ENCODE measurements around the gene RWDD3.
A peak's percentile ranks its signal among the peaks of the same experiment; 100 is the strongest.

Gene RWDD3

GRCh38 chr1:95193591-95193990, 40.4 kb upstream of the RWDD3 start:
- POLR2A ChIA-PET: no interaction called here
- no peaks in the 10 kb centered on the region for H3K9me3 ChIP-seq (ENCODE audit: control insufficient read depth, insufficient read depth, low read depth, low read length)
- CTCF ChIA-PET: no interaction called here

DNA sequence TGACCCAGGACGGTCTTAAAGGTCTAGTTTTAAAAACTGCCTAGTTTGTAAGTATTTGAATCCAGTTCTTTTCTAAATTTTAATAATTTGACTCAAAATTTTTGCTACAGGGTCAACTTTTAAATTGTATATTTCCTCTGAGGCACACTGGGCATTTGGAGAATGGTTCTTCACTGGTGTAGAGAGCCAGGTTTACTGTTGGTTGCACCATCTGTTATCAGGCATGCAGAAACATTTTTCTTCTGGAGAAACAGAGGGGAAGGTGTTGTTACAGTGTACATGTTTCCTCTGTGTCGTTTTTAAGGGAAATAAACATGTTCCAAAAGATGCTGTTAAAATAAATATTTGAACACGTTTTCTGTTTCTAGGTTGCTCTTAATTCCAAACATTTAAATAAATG, 39.0 kb upstream of the RWDD3 start:
- CTCF ChIA-PET: interaction anchor here (1.3 kb wide), 1 partner anchor 39 kb away, joined by 5 read pairs; the partner anchor contains the start of gene RWDD3
- TF ChIP-seq ZNF707 (tag by site-specific recombination; IDR thresholded peaks at IDR 0.05): no peak
- TF ChIP-seq ZBTB20 (tag by site-specific recombination; IDR thresholded peaks at IDR 0.05): no peak
- no peak for TF ChIP-seq SETDB1 (IDR thresholded peaks at IDR 0.05; ENCODE audit: insufficient read length, low read length)
- TF ChIP-seq ZSCAN30 (tag by site-specific recombination; IDR thresholded peaks at IDR 0.05): no peak
- TF ChIP-seq ZNF274 (IDR thresholded peaks at IDR 0.05; ENCODE audit: low read length): no peak
- no peak for TF ChIP-seq ZNF274 (tag by site-specific recombination; IDR thresholded peaks at IDR 0.05; ENCODE audit: borderline replicate concordance)
- TF ChIP-seq ZNF777 (tag by site-specific recombination; IDR thresholded peaks at IDR 0.05; ENCODE audit: borderline replicate concordance): no peak
- TF ChIP-seq ZNF114 (tag by site-specific recombination; IDR thresholded peaks at IDR 0.05): no peak
- no peak for TF ChIP-seq ZNF341 (tag by site-specific recombination; IDR thresholded peaks at IDR 0.05; ENCODE audit: low read depth)
- TF ChIP-seq ZNF423 (tag by site-specific recombination; IDR thresholded peaks at IDR 0.05): no peak
- H3K36me3 ChIP-seq (ENCODE audit: control insufficient read depth in 2 of 2, insufficient read depth in 1 of 2, low read length in 2 of 2): peaks cover 0 to 3% of the 10 kb centered on the region in 2 experiments; a peak in 2 of 3 replicates
- H3K4me1 ChIP-seq (ENCODE audit: control insufficient read depth, insufficient read depth, low read length): peaks cover 7% of the 10 kb centered on the region
- H3K27ac ChIP-seq (ENCODE audit: extremely low read depth, low read depth, low read length): no peak overlapping the region
- no peak overlapping the region for H3K4me3 ChIP-seq (ENCODE audit: low read depth, low read length)
- POLR2A ChIA-PET: no interaction called here
- no peaks in the 10 kb centered on the region for H3K9me3 ChIP-seq (ENCODE audit: control insufficient read depth, insufficient read depth, low read depth, low read length)

More at GRCh38 chr1:95193591-95193990, 40.4 kb upstream of the RWDD3 start:
- Histone ChIP-seq H3K36me3 (ENCODE audit: control insufficient read depth in 2 of 2, insufficient read depth in 1 of 2, low read length in 2 of 2) (peaks cover 0 to 5% of the 10 kb centered on the region in 2 experiments; a peak in 2 of 3 replicates), H3K4me3 (ENCODE audit: low read depth, low read length) (no peak overlapping the region), H3K27ac (ENCODE audit: extremely low read depth, low read depth, low read length) (no peak overlapping the region), H3K4me1 (ENCODE audit: control insufficient read depth, insufficient read depth, low read length) (peaks cover 7% of the 10 kb centered on the region)
- no peak for TF ChIP-seq ZNF837 (tag by site-specific recombination; IDR thresholded peaks at IDR 0.05)
- TF ChIP-seq ZNF510 (tag by site-specific recombination; IDR thresholded peaks at IDR 0.05; ENCODE audit: insufficient replicate concordance): no peak
- no peak for TF ChIP-seq ZNF394 (tag by site-specific recombination; IDR thresholded peaks at IDR 0.05; ENCODE audit: borderline replicate concordance)
- no peak for TF ChIP-seq ZNF768 (tag by site-specific recombination; IDR thresholded peaks at IDR 0.05)
- no peak for TF ChIP-seq ZSCAN5A (tag by site-specific recombination; IDR thresholded peaks at IDR 0.05)
- TF ChIP-seq, protein P1, sequence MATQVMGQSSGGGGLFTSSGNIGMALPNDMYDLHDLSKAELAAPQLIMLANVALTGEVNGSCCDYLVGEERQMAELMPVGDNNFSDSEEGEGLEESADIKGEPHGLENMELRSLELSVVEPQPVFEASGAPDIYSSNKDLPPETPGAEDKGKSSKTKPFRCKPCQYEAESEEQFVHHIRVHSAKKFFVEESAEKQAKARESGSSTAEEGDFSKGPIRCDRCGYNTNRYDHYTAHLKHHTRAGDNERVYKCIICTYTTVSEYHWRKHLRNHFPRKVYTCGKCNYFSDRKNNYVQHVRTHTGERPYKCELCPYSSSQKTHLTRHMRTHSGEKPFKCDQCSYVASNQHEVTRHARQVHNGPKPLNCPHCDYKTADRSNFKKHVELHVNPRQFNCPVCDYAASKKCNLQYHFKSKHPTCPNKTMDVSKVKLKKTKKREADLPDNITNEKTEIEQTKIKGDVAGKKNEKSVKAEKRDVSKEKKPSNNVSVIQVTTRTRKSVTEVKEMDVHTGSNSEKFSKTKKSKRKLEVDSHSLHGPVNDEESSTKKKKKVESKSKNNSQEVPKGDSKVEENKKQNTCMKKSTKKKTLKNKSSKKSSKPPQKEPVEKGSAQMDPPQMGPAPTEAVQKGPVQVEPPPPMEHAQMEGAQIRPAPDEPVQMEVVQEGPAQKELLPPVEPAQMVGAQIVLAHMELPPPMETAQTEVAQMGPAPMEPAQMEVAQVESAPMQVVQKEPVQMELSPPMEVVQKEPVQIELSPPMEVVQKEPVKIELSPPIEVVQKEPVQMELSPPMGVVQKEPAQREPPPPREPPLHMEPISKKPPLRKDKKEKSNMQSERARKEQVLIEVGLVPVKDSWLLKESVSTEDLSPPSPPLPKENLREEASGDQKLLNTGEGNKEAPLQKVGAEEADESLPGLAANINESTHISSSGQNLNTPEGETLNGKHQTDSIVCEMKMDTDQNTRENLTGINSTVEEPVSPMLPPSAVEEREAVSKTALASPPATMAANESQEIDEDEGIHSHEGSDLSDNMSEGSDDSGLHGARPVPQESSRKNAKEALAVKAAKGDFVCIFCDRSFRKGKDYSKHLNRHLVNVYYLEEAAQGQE (tag by site-specific recombination; IDR thresholded peaks at IDR 0.05): peak; percentile 72; the same call in 1 of the 2 replicates

- no peak overlapping the region for H3K27ac ChIP-seq (ENCODE audit: extremely low read depth, low read depth, low read length)
- H3K9me3 ChIP-seq (ENCODE audit: control insufficient read depth, insufficient read depth, low read depth, low read length): no peaks in the 10 kb centered on the region
- TF ChIP-seq, protein P2, sequence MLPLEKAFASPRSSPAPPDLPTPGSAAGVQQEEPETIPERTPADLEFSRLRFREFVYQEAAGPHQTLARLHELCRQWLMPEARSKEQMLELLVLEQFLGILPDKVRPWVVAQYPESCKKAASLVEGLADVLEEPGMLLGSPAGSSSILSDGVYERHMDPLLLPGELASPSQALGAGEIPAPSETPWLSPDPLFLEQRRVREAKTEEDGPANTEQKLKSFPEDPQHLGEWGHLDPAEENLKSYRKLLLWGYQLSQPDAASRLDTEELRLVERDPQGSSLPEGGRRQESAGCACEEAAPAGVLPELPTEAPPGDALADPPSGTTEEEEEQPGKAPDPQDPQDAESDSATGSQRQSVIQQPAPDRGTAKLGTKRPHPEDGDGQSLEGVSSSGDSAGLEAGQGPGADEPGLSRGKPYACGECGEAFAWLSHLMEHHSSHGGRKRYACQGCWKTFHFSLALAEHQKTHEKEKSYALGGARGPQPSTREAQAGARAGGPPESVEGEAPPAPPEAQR (tag by site-specific recombination; IDR thresholded peaks at IDR 0.05): no peak
- TF ChIP-seq ZNF514 (tag by site-specific recombination; IDR thresholded peaks at IDR 0.05): no peak
- peak; percentile 45; the same call in 1 of the 2 replicates for TF ChIP-seq FEZF1 (tag by site-specific recombination; IDR thresholded peaks at IDR 0.05)
- TF ChIP-seq, protein P3, sequence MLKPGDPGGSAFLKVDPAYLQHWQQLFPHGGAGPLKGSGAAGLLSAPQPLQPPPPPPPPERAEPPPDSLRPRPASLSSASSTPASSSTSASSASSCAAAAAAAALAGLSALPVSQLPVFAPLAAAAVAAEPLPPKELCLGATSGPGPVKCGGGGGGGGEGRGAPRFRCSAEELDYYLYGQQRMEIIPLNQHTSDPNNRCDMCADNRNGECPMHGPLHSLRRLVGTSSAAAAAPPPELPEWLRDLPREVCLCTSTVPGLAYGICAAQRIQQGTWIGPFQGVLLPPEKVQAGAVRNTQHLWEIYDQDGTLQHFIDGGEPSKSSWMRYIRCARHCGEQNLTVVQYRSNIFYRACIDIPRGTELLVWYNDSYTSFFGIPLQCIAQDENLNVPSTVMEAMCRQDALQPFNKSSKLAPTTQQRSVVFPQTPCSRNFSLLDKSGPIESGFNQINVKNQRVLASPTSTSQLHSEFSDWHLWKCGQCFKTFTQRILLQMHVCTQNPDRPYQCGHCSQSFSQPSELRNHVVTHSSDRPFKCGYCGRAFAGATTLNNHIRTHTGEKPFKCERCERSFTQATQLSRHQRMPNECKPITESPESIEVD (tag by site-specific recombination; IDR thresholded peaks at IDR 0.05): 0 out of 2 replicates have a peak, but pooled peaks have one; percentile 40
- POLR2A ChIA-PET: no interaction called here
- no peak overlapping the region for H3K4me3 ChIP-seq (ENCODE audit: low read depth, low read length)
- peaks cover 0 to 3% of the 10 kb centered on the region in 2 experiments; a peak in 2 of 3 replicates for H3K36me3 ChIP-seq (ENCODE audit: control insufficient read depth in 2 of 2, insufficient read depth in 1 of 2, low read length in 2 of 2)
- CTCF ChIA-PET: interaction anchor here (0.5 to 1.3 kb wide), 4 partner anchors 24 to 117 kb away, joined by 3 to 5 read pairs (median 4); partner anchors contain the start of gene RWDD3
- peaks cover 7% of the 10 kb centered on the region for H3K4me1 ChIP-seq (ENCODE audit: control insufficient read depth, insufficient read depth, low read length)
Measured at GRCh38 chr1:95196017-95196416, 38.0 kb upstream of the RWDD3 start.
